ENCODE results near the gene ALAS1.

ALAS1 gene

DNA sequence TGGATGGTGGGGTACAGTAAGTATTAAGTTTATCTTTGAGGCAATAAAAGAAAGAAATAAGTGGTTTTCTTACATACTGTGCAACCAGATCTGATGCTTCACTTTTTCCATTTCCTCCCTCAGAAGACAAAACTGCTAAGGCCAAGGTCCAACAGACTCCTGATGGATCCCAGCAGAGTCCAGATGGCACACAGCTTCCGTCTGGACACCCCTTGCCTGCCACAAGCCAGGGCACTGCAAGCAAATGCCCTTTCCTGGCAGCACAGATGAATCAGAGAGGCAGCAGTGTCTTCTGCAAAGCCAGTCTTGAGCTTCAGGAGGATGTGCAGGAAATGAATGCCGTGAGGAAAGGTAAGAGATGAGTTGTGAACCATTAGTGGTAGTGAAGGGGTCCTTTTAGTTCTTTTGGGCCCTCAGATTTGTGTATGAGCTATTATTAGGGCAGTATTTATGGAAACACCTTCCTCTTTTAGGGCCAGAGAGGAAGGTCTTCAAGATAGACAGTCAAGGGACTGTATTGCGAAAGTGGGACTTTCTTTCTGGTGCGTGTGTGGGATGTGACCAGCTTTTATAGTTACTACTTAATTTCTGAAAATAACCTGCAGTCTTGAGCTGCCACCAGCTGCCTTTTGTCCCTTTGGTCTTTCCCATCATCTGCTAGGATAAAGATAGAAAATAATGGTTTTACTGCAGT, 4.6 kb downstream of the ALAS1 start:
- DNase-seq: no peak

DNA sequence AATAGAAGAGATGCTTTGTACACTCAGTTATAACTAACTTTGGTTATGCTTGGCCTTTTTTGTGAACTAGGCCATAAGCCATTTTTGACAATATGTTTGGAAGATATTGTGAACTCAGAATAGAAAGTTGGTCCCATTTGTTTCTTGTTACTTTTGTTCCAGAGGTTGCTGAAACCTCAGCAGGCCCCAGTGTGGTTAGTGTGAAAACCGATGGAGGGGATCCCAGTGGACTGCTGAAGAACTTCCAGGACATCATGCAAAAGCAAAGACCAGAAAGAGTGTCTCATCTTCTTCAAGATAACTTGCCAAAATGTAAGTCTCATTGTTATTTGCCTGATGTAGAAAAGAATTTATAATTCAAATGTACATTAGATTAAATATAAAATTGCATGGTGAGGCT, 5.7 kb downstream of the ALAS1 start:
- DNase-seq: no peak

DNA sequence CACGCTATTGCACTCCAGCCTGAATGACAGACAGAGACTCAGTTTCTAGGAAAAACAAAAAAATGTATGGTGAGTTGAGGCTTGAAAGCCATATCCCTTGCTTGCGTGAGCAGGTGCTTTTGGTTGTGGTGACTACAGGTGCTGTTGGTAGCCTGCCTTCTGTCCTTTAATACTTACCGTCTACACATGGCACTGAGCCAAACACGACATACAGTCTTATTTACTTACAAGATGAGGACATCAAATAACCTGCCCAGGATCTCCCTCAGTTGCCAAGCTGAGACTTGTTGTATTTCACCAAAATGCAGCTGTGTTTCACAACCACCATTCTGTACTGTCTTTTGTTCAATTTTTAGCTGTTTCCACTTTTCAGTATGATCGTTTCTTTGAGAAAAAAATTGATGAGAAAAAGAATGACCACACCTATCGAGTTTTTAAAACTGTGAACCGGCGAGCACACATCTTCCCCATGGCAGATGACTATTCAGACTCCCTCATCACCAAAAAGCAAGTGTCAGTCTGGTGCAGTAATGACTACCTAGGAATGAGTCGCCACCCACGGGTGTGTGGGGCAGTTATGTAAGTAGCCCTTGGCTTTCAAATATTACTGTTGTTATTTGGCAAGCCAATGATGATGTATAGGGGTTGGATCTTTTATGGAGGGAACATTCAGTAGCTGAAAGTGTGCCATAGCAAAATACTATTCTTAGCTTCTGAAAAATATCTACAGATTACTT, 6.5 kb downstream of the ALAS1 start:
- DNase-seq: peak; percentile 79

DNA sequence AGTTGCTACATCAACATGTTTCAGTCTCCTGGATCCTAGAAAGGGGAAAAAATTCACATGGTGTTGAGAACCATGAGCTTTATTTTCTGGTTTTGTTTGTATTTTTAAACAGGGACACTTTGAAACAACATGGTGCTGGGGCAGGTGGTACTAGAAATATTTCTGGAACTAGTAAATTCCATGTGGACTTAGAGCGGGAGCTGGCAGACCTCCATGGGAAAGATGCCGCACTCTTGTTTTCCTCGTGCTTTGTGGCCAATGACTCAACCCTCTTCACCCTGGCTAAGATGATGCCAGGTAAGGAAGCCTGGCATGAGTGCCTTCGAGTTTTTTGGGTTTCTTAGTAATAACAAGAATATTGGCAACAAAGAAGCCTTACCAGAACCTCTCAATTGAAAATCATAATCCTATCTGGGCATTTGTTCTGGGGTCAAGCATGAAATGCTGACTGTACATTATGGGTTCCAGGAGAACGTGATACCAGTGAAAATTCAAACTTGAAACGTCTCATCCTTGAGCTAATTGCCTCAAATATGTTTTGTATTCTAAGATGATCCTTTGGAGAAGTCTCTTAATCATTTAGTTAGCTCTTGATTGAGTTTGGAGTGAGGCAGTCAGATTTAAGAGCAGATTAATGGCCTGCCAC, 7.9 kb downstream of the ALAS1 start:
- DNase-seq: no peak

DNA sequence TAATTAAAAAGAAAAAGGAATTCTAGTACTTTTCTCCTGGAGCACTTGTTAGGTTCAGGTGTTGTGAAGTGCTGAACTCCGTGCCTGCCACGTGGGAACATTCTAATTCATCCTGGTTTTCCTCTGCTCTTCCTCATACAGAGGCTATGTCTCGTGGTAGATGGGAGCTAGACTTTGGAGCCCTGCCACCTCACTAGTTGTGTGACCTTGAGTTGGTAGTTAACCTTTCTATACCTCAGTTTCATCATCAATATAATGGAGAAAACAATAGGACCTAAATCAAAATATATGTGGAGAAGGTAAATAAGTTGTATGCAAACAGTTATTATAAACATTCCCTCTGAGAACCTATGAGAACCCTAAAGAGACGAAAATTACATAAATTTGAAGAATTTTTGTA, 10.6 kb downstream of the ALAS1 start:
- no peak for DNase-seq

DNA sequence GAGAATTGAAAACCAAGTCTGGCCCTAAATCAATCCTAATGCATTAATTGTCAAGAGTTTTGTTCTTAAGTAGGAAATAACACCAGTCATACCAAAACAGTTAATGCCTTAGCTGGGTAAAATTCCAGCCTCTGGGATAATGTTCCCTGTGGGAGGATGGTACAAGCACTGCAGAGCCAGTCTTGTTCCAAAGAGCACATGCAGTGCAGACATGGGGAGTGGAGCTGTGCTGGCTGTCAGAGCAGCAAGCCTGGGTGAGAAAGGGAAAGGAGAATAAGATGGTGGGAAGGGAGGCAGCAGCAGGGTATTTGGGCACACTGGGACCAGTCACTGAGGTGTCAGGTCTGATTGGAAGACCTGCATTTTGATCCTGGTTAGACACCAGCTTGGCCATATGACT, 12.1 kb downstream of the ALAS1 start:
- DNase-seq: no peak

DNA sequence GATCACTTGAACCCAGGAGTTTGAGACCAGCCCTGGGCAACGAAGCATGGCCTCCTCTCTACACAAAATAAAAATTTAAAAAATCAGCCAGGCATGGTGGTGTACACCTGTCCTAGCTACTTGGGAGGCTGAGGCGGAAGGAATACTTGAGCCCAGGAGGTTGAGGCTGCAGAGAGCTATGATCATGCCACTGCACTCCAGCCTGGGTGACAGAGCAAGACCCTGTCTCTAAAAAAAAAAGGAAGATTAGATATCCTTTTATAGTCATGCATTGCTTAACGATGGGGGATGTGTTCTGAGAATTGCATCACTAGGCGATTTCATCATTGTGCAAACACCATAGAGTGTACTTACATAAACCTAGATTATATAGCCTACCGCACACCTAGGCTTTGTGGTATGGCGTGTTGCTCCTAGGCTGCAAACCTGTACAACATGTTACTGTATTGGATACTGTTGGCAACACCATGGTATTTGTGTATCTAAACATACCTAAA, 12.6 kb downstream of the ALAS1 start:
- DNase-seq: no peak

DNA sequence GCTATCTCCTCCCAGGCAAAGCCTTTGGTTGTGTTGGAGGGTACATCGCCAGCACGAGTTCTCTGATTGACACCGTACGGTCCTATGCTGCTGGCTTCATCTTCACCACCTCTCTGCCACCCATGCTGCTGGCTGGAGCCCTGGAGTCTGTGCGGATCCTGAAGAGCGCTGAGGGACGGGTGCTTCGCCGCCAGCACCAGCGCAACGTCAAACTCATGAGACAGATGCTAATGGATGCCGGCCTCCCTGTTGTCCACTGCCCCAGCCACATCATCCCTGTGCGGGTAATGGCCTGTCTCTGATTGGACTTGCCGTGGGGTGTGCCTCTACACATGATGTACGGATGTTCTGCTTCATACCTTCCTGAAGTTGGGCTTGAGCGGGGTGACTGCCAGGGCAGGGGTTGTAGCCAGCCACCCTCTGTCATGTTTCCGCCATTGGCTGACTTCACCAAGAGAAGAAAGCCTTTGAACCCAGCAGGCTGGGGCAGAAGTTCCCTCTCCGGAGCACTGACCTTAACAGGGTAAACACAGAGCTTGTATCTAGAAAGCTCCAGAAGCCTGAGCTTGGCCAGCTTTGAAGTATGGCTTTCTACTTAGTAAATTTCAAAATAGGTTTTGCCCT, 13.4 kb downstream of the ALAS1 start:
- no peak for DNase-seq

DNA sequence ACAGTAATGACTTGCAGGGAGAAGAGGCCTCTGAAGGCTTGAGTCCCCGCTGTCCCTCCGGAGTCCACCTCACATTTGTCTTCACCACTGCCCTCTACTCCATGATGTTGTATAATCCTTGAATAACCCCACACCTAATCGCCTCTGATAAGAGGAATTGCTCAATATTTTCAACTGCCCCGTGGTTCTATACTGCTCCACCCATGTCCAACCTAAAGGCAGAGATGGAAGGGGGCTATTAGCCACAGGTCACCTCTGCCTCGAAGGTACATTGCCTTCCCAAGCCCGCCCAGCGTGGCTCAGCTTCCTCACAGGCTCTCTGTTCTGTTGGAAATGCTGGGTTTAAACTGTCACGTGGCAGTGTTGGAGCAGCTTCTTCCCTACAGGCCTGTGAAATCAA, 15.0 kb downstream of the ALAS1 start:
- DNase-seq: no peak

DNA sequence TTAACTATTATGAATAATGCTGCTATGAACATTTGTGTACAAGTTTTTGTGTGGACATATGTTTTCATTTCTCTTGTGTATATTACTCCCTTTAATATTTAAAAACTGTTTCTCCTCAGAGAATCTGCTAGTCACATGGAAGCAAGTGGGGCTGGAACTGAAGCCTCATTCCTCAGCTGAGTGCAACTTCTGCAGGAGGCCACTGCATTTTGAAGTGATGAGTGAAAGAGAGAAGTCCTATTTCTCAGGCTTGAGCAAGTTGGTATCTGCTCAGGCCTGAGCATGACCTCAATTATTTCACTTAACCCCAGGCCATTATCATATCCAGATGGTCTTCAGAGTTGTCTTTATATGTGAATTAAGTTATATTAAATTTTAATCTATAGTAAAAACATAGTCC, 15.9 kb downstream of the ALAS1 start:
- DNase-seq: no peak

DNA sequence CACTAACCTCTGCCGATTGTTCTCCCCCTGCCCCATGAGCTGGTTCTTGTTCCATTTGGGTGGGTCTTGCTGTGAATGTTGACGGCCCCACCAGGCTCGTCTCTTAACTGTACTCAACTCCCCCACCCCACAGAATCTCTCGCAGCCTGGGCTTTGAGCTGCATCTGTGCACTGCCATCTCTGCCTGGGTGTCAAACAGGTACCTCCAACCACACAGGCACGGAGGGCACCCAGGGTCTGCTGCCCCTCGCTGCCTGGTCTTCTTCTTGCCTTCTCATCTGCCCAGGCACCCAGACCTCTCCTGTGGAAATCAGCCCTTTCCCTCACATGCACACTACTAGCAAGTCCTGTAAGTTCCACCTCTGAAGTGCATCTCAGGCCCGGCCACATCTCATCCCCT, 17.4 kb downstream of the ALAS1 start:
- DNase-seq: no peak

DNA sequence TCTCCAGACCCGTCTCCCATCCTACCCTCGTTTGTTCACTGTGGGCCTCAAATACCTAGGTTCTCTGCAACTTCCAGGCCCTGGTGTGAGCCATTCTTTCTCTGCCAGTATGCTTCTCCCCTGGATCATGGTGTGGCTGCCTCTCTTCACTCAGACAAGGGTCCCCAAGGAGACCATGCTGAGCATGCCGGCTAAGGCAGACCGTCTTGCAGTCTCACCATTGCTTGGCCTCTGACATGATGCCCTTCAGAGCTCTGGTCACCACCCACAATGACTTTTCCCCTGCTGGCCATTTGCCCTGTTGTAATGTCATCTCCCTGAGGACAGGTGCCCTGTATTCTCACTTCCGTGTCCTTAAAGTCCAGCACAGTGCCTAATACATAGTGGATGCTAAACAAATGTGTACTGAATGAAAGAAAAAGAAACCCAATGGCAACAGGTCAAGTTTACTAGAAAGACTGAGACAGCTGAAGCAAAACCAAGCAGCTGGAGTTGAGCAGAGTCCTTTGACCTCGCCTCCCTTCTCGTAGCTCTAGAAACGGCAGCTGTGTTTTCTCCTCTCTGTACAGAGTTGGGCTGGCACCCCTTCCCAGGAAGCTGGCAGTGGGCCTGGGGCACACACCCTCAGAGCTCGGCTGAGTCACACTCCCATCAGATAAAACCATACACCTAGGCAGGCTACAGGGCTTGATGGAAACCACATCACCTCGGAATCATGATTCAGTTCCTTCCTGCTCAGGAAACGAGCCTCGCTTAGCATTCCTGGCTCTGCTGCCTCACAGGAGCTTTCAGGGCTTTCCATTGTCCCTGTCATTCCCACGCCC, 18.8 kb downstream of the ALAS1 start:
- DNase-seq: no peak

DNA sequence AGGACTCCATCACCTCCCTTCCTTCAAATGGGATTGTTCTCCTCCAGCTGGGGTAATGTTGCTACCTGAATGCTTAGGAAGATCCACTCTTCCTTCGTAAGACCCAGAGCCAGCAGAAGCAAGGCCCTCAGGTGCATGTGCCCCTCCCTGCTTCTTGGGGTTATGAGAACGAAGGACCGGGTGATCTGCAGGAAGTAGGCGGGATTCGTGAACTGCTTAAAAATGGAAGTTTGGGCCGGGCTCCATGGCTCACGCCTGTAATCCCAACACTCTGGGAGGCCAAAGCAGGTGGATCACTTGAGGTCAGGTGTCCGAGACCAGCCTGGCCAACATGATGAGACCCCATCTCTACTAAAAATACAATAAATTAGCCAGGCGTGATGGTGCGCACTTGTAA, 19.4 kb downstream of the ALAS1 start:
- no peak for DNase-seq

DNA sequence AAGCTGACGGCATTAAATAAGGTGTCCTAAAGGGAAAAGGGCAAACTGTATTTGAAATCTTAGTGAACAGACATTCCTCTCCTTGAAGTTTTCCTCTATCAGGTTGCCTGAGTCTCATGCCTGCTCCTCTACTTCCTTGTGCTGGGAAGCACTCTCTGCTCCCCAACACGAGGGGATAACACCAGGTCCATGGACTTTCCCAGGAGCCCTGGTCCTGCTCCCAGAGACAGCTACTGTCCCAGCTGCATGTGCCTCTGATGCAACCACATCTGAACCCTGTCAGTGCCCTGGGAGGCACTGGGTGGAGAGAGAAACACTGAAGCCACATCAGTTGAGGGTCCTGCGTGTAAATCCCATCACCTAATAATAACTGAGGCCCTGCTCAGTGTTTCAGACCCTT, 20.1 kb downstream of the ALAS1 start:
- DNase-seq: no peak

DNA sequence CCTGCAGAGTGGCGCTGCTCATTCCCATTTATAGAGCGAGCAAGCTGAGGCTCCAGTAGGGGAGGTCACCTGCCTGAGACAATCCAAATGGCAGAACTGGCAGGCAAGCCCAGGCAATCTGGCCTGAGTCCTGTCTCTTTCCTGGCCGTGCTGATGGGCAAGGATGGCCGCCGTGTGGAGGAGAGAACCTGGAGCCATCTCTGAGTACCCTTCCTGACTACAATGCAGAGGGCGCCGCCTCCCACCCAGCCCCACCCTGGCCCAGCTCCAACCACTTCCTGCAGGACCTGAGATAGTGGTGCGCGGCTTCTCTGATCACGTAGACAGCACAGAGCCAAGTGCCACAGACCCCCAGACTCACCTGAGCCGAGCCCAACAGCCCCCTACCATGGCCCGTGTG, 20.5 kb downstream of the ALAS1 start:
- DNase-seq: no peak

DNA sequence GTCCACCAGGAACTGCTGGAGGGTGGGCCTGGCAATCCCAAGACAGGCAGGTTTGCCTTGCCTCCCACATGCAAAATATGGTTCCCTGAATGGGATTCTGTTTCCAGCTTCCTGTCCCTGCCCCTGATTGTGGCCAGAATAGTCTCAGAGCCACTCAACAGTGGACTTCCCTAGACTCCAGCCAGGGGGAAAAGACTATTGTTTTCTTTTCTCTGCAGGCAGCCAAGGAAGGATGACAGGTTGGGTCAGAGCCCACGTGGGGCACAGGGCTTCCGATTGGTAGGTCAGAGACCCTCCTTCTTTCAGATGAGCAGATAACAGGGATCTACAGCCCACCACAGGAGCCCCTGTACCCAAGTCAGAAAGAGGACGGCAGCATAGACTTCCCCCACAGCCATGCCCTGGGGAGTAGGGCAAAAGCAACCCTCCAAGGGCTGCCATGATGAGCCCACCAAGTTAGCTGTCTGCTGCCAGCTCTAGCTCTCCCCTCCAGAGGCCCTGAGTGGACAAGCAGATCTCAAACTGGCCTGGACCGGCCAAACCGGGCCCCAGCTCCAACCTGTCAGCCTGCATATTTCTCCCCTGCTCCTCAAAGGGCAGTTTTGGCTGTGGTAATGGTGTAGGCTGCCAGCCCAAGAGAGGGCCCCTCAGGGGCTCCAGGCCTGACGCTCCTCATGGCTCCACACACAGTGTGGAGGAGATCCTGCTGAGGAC, 21.1 kb downstream of the ALAS1 start:
- DNase-seq: no peak

DNA sequence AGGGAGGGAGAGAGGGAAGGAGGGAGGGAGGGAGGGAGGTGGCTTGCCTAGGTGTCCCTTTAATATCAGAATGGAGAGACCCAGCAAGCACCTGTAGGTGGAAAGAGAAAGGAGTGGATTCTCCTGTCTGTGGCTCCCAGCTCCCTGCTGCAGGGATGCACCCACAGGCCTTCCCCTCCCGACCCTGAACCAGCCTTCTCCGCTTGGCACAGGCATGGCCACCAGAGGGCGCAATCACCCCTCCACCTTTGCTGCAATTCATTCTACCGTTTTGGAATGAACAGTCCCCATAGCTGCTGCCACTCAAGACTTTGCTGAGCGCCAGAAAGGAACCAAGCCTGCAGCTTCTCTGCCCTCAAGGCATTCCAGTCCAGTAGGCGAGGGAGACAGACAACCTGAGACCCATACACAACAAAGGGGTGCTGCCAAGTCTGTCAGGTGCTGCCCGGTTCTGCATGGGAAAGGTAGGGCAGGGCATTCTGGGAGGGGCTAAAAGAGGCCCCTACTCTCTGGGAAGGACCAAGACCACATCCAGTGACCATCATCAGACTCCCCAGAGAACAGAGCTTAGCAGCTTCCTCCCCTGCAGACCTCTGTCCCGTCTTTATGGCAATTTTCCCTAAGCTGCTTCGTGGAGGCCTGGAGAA, 22.5 kb downstream of the ALAS1 start:
- DNase-seq: peak; percentile 22

DNA sequence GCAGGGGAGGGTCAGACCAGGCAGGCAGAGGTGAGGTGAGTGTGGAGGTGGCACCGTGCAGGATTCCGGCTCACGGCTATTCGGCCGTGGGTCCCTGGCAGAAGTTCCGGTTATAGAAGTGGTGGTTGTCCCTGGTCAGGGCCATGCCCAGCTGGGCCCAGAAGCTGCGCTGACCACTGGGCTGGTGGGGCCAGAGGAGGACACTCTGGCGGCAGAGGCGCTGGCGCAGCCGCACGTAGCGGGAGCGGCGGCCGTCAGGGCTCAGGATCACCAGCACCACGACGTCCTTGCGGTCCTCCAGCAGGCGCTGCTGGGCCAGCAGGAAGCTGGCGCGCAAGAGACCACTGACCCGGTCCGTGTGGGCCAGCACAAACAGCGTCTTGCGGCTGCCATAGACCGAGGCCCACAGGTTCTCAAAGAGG, 23.2 kb downstream of the ALAS1 start:
- no peak for DNase-seq

DNA sequence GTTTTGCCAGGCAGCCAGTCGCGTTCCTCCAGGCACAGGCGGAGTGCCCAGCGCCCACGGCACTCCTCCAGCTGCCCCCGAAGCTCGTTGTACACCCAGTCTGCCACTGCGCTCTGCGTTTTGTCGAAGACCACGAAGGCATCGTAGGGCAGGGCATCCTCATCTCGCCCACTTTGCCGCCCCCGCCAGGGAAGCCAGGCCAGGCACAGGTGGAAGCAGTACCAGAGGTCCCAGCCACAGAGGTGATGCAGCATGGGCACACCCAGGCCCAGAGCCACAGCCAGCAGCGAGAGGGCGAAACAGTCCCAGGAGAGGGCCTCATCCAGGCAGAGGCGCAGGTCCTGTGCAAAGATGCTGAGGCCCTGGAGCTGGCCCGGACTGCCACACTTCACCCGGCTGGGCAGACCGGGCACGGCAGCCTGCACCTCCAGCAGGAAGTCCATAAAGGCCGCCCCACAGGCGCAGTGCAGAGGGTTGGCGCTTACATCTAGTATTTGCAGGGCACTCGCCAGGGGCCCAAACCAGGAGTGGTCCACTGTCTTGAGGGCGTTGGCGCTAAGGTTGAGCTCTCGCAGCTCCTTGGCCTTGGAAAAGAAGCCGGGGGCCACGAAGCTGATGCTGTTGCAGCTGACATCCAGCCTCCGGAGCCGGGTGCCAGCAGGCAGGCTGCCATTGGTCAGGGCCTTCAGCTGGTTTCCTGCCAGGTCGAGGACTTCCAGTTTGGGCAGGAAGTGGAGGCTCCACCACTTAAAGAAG, 23.8 kb downstream of the ALAS1 start:
- no peak for DNase-seq

DNA sequence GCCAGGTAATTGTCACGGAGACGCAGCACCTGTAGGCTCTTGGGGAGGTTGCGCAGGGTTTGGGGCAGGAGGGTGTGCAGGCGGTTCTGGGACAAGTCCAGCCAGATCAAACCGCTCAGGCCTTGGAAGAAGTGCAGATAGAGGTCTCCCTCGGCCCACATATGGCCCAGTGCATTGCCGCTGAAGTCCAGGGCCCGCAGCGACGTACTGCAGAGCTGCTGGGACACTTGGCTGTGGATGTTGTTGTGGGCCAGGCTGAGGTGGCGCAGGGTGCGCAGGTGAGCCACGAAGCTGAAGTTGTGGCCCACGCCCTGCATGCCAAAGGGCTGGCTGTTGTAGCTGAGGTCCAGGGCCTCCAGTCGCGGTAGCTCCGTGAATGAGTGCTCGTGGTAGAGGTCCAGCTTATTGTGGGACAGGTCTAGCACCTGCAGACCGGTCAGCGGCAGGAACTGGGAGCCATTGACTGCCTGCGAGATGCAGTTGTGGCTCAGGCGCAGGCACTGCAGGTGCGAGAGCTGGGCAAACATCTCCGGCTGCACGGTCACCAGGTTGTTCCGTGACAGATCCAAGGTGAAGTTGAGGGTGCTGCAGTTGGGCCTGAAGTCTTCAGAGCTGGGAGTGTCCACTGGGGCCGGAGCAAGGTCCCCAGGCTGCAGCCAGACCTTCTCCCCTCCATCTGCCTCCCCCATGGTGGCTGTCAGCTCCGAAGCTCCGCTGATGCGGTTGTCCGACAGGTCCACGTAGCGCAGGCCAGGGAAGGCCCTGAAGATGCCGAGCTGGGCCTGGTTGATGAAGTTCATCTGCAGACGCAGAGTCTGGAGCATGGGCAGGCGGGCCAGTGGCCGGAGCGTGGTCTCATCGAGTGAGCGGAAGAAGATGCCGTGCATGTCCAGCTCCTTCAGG, 24.6 kb downstream of the ALAS1 start:
- DNase-seq: no peak
